ENCODE data around the gene DCTN4. TPM values are rescaled to one million over a fixed set of nuclear protein-coding genes. Genes with fewer than 3 reads are reported as not detected.

DCTN4 gene
- total and polyA plus RNA-seq, 2 experiments from 2014 or later: 15.4 to 41.8 TPM

DNA sequence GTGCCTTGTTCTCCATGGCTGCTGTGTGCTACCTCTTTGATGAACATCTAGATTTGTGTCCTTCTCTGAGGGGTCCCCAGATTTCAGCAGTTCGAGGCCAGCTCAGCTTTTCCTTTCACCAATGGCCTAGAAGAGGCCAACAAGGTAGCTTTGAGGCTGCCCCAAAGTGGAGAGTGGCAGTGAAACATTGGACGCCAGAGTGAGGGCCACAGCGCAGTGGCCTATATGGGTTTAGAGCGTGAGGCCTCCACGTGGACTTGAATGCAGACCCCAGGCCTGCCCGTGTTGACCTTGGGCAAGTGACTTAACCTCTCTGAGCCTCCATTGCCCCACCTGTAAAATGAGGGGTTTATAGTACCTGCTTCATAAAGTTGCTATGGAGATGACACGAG lies 85.9 kb downstream of the DCTN4 start:
- peak overlapping the region; percentile 77 for H3K4me3 ChIP-seq
- peaks cover 26% of the 10 kb centered on the region for H3F3A ChIP-seq (replicated peaks; ENCODE audit: low read depth)
- H3K4me1 Mint-ChIP-seq: peaks cover 35% of the 10 kb centered on the region
- no peaks in the 10 kb centered on the region for H3K27me3 ChIP-seq (ENCODE audit: insufficient read depth)
- H3K4me2 ChIP-seq: peak overlapping the region; percentile 96
- TF ChIP-seq EZH2phosphoT487 (IDR thresholded peaks at IDR 0.05; ENCODE audit: unreplicated experiment): no peak
- TF ChIP-seq ZNF331 (CRISPR knock-in tag; IDR thresholded peaks at IDR 0.05; ENCODE audit: low read depth): no peak
- no peak for TF ChIP-seq STAT1 (IDR thresholded peaks at IDR 0.05; ENCODE audit: unreplicated experiment)
- TF ChIP-seq, protein P1, sequence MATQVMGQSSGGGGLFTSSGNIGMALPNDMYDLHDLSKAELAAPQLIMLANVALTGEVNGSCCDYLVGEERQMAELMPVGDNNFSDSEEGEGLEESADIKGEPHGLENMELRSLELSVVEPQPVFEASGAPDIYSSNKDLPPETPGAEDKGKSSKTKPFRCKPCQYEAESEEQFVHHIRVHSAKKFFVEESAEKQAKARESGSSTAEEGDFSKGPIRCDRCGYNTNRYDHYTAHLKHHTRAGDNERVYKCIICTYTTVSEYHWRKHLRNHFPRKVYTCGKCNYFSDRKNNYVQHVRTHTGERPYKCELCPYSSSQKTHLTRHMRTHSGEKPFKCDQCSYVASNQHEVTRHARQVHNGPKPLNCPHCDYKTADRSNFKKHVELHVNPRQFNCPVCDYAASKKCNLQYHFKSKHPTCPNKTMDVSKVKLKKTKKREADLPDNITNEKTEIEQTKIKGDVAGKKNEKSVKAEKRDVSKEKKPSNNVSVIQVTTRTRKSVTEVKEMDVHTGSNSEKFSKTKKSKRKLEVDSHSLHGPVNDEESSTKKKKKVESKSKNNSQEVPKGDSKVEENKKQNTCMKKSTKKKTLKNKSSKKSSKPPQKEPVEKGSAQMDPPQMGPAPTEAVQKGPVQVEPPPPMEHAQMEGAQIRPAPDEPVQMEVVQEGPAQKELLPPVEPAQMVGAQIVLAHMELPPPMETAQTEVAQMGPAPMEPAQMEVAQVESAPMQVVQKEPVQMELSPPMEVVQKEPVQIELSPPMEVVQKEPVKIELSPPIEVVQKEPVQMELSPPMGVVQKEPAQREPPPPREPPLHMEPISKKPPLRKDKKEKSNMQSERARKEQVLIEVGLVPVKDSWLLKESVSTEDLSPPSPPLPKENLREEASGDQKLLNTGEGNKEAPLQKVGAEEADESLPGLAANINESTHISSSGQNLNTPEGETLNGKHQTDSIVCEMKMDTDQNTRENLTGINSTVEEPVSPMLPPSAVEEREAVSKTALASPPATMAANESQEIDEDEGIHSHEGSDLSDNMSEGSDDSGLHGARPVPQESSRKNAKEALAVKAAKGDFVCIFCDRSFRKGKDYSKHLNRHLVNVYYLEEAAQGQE (IDR thresholded peaks at IDR 0.05; ENCODE audit: unreplicated experiment): no peak
- TF ChIP-seq EZH2 (IDR thresholded peaks at IDR 0.05; ENCODE audit: low read depth, unreplicated experiment): no peak
- TF ChIP-seq ZNF114 (CRISPR knock-in tag; IDR thresholded peaks at IDR 0.05): no peak
- TF ChIP-seq, protein P2, sequence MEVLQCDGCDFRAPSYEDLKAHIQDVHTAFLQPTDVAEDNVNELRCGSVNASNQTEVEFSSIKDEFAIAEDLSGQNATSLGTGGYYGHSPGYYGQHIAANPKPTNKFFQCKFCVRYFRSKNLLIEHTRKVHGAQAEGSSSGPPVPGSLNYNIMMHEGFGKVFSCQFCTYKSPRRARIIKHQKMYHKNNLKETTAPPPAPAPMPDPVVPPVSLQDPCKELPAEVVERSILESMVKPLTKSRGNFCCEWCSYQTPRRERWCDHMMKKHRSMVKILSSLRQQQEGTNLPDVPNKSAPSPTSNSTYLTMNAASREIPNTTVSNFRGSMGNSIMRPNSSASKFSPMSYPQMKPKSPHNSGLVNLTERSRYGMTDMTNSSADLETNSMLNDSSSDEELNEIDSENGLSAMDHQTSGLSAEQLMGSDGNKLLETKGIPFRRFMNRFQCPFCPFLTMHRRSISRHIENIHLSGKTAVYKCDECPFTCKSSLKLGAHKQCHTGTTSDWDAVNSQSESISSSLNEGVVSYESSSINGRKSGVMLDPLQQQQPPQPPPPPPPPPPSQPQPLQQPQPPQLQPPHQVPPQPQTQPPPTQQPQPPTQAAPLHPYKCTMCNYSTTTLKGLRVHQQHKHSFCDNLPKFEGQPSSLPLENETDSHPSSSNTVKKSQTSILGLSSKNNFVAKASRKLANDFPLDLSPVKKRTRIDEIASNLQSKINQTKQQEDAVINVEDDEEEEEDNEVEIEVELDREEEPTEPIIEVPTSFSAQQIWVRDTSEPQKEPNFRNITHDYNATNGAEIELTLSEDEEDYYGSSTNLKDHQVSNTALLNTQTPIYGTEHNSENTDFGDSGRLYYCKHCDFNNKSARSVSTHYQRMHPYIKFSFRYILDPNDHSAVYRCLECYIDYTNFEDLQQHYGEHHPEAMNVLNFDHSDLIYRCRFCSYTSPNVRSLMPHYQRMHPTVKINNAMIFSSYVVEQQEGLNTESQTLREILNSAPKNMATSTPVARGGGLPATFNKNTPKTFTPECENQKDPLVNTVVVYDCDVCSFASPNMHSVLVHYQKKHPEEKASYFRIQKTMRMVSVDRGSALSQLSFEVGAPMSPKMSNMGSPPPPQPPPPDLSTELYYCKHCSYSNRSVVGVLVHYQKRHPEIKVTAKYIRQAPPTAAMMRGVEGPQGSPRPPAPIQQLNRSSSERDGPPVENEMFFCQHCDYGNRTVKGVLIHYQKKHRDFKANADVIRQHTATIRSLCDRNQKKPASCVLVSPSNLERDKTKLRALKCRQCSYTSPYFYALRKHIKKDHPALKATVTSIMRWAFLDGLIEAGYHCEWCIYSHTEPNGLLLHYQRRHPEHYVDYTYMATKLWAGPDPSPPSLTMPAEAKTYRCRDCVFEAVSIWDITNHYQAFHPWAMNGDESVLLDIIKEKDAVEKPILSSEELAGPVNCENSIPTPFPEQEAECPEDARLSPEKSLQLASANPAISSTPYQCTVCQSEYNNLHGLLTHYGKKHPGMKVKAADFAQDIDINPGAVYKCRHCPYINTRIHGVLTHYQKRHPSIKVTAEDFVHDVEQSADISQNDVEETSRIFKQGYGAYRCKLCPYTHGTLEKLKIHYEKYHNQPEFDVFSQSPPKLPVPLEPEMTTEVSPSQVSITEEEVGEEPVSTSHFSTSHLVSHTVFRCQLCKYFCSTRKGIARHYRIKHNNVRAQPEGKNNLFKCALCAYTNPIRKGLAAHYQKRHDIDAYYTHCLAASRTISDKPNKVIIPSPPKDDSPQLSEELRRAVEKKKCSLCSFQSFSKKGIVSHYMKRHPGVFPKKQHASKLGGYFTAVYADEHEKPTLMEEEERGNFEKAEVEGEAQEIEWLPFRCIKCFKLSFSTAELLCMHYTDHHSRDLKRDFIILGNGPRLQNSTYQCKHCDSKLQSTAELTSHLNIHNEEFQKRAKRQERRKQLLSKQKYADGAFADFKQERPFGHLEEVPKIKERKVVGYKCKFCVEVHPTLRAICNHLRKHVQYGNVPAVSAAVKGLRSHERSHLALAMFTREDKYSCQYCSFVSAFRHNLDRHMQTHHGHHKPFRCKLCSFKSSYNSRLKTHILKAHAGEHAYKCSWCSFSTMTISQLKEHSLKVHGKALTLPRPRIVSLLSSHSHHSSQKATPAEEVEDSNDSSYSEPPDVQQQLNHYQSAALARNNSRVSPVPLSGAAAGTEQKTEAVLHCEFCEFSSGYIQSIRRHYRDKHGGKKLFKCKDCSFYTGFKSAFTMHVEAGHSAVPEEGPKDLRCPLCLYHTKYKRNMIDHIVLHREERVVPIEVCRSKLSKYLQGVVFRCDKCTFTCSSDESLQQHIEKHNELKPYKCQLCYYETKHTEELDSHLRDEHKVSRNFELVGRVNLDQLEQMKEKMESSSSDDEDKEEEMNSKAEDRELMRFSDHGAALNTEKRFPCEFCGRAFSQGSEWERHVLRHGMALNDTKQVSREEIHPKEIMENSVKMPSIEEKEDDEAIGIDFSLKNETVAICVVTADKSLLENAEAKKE (CRISPR knock-in tag; IDR thresholded peaks at IDR 0.05): no peak
- TF ChIP-seq CREB1 (CRISPR knock-in tag; IDR thresholded peaks at IDR 0.05; ENCODE audit: low read depth): no peak
- TF ChIP-seq, protein P3, sequence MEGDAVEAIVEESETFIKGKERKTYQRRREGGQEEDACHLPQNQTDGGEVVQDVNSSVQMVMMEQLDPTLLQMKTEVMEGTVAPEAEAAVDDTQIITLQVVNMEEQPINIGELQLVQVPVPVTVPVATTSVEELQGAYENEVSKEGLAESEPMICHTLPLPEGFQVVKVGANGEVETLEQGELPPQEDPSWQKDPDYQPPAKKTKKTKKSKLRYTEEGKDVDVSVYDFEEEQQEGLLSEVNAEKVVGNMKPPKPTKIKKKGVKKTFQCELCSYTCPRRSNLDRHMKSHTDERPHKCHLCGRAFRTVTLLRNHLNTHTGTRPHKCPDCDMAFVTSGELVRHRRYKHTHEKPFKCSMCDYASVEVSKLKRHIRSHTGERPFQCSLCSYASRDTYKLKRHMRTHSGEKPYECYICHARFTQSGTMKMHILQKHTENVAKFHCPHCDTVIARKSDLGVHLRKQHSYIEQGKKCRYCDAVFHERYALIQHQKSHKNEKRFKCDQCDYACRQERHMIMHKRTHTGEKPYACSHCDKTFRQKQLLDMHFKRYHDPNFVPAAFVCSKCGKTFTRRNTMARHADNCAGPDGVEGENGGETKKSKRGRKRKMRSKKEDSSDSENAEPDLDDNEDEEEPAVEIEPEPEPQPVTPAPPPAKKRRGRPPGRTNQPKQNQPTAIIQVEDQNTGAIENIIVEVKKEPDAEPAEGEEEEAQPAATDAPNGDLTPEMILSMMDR (conservative IDR thresholded peaks at IDR 0.05; ENCODE audit: low read depth in 2 of 2): no peak
- TF ChIP-seq NANOG (IDR thresholded peaks at IDR 0.05; ENCODE audit: borderline replicate concordance): no peak
- TF ChIP-seq POLR2AphosphoS5 (IDR thresholded peaks at IDR 0.05; ENCODE audit: low read depth): no peak
- TF ChIP-seq JUNB (IDR thresholded peaks at IDR 0.05; ENCODE audit: unreplicated experiment): no peak
- TF ChIP-seq, protein P4, sequence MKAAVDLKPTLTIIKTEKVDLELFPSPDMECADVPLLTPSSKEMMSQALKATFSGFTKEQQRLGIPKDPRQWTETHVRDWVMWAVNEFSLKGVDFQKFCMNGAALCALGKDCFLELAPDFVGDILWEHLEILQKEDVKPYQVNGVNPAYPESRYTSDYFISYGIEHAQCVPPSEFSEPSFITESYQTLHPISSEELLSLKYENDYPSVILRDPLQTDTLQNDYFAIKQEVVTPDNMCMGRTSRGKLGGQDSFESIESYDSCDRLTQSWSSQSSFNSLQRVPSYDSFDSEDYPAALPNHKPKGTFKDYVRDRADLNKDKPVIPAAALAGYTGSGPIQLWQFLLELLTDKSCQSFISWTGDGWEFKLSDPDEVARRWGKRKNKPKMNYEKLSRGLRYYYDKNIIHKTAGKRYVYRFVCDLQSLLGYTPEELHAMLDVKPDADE (IDR thresholded peaks at IDR 0.05): no peak
- no peaks in the 10 kb centered on the region for H4K20me1 ChIP-seq (replicated peaks; ENCODE audit: insufficient read depth)
- H3K36me3 Mint-ChIP-seq (ENCODE audit: low read depth): peaks cover 42% of the 10 kb centered on the region
- DNase-seq (ENCODE audit: low spot score): no peak
- H3K27ac Mint-ChIP-seq: peak overlapping the region; percentile 95
- H3K9me2 ChIP-seq (ENCODE audit: insufficient read depth): no peaks in the 10 kb centered on the region
- H3K4me3 Mint-ChIP-seq: peak overlapping the region; percentile 91
- no peaks in the 10 kb centered on the region; the same call in 1 of the 2 replicates for H3K36me3 ChIP-seq (ENCODE audit: insufficient read depth)
- H3K9me3 Mint-ChIP-seq: peaks cover 4% of the 10 kb centered on the region; the same call in 1 of the 3 replicates
- ATAC-seq: no peak
- peaks cover 27% of the 10 kb centered on the region for H3K4me1 ChIP-seq (ENCODE audit: insufficient read depth)
- peak overlapping the region; percentile 95 for H3K27ac ChIP-seq (ENCODE audit: low read depth)
- peaks cover 19% of the 10 kb centered on the region for H3K79me2 ChIP-seq (replicated peaks; ENCODE audit: insufficient read depth)
- peaks cover 2% of the 10 kb centered on the region for H3K27me3 Mint-ChIP-seq (ENCODE audit: insufficient read depth, low read depth, poor library complexity)
- peak overlapping the region; percentile 75 for H2AFZ ChIP-seq
